Measurements from ENCODE around the gene IFT122.

DNA sequence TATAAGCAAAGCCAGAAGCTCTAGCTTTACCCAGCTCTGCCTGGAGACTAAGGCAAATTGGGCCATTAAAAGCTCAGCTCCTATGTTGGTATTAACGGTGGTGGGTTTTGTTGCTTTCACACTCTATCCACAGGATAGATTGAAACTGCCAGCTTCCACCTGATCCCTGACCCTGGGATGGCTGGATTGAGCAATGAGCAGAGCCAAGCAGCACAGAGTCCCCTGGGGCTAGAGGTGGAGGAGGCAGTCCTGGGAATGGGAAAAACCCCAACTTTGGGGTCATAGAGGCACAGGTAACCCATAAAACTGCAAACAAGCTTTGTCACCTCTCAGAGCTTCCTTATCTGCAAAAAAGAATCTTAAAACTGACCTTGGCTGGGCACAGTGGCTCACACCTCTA is 95.1 kb downstream of the IFT122 start:
- TF ChIP-seq CTCF (conservative IDR thresholded peaks at IDR 0.05; ENCODE audit: low read length) = no peak
- no peak for TF ChIP-seq EZH2phosphoT487 (IDR thresholded peaks at IDR 0.05; ENCODE audit: borderline replicate concordance, low read depth, low read length)
